NCI-H526 treated with DMSO at 0.1 percent for 48 hours (cell line): ENCODE data around the gene ZSCAN20.

ENCODE experiments used
- DNase-seq: peaks from one replicate; lab custom pipeline; 2025; lab: John Stamatoyannopoulos, UW

ZSCAN20 gene

DNA sequence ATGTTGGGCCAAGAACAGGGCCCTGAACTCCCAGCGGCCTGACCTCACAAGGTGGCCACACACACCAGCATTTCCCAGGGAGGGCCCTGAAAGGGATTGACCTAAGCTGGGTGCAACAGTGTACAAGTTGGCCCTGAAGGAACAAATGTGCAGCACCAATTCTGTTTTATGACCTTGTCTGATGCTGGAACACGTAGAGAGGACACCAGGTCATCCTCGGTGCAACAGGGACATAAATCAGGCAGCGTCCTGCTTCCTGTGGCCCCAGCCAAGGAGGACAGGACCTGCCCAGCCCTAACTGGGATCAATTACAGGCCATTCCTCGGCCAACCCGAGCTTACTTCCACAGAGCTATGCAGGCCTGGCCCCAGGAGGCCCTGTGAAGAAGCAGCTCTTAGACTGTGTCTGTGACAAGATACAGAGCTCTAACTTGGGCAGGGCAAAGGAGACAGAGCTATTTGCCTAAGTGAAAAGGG, 28.7 kb upstream of the ZSCAN20 start:
- no peak for DNase-seq

DNA sequence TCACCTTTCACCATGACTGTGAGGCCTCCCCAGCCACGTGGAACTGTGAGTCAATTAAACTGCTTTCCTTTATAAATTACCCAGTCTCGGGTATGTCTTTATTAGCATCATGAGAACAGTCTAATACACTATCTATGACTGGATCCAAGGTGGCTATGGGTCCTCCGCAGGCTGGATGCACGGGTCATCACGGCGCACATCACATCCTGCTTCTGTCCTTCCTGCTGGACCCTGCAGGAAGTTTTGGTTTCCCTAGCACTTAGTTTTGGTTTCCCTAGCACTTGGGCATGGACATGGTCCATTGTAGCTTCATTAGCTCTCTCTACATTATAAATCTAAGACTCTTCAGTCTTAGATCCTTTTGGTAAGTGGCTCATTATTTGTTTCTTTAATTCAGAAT, 27.3 kb upstream of the ZSCAN20 start:
- no peak for DNase-seq

DNA sequence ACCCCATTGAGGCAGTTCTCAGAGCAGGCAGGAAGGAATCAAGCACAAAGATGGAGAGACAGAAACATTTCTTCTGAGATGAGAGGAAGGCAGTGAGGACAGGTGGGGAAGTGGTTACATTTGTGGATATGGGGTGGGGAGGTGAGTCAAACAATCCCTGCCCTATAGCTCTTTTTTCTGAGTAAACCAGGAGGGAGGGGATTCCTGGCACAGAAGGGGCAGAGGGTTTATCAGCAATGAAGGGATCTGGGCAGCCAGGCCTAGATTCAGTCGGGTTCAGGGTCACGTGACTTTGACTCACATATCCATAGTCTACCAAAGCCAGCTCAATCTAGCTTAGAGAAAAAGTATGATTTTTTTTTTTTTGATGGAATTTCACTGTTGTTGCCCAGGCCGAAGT, 25.9 kb upstream of the ZSCAN20 start:
- no peak for DNase-seq

DNA sequence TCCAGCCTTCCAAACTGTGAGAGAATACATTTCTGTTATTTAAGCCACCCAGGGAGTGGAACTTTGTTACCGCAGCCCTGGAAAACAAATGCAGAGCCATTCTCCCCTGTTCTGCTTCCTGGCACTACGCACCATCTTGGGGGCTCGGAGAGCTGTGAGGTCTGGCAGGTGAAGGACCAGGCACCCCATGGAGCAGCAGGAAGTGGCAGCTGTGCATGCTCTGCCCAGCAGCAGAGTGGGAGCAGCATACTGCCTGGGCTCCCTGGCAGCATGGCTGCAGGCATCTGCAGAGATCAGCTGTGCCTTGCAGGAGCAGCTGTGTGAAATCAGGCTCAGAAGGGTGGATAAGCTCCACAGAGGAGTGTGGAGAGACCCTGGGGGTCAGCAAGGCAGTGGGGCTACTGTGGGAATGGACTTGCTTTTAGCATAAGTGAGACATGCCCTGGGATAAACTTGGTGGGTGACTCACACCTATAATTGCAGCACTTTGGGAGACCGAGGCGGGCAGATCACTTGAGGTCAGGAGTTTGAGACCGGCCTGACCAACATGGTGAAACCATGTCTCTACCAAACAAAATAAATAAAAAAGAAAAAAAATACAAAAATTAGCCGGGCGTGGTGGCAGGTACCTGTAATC, 17.7 kb upstream of the ZSCAN20 start:
- no peak for DNase-seq

DNA sequence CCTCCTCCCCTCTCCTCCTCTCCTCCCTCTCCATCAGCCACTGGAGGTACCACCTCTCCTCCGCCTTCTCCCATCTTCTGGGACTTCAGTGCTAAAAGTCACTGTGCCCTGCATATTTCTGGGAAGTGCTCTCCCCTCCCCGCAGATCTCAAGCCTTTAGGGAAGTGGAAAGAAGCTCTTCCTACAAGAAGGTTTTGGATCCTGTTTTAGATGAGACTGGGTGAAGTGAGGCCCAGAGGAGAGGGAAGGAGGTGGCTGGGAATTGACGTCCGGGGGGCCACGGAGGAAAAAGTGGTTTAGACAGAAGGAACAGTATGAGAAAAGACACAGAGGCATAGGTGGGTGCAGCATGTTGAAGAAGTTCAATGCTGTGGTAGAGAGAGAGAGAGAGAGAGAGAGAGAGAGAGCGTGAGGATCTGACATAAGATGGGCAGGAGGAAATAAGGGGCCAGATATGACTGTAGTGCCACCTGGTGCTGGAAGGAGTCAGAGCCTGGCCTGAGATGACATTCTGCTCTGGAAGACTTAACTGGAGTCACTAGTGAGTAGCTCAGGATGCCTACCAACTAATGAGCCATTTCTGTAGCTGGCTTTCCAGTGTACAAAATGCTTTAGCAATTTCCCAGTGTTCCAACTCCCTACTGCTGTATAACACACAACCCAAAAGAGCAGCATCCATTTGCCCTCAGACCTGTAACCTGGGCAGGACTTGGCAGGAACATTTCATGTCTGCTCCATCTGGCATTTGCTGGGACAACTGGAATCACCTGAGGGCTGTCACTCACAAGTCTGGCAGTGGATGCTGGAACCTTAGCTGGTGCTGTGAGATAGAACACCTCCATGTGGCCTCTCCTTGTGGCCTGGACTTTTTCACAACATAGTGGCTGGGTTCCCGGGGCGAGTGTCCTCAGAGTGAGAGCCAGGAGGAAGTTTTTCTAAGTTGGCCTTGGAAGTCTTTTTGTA, 16.6 kb upstream of the ZSCAN20 start:
- peak; percentile 42 for DNase-seq

DNA sequence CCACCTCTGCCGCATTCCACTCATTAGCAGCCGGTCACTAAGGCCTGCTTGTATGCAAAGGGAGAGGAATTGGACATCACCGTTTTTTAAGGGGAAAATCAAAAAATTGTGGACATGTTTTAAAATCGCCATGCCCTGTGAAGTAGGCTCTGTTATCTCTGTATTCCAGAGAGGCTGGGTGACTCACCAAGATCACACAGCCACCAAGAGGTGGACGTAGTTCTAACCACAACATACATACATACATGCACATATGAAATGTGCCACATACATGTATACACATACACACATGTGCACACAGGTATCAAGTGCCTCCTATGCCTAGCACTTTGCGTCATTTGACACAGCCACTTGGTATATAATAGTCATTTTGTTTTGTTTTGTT, 16.0 kb upstream of the ZSCAN20 start:
- no peak for DNase-seq

DNA sequence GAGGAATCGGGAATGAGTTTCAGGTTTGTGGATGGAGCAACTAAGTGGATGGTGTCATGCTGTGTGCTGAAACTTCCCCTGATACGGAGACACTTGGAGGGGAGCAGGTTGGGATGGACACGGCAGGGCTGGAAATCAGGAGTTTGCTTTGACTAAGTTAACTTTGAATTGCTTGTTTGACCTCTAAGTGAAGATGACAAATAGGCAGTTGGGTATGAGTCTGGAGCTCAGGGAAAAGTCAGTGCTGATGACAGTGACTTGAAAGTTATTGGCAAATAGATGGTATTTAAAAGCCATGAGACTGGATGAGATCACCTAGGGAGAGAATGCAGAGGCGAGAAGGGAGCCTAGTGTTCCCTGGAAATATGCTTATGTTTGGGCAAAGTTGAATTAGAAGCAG, 12.8 kb upstream of the ZSCAN20 start:
- DNase-seq, result no peak

DNA sequence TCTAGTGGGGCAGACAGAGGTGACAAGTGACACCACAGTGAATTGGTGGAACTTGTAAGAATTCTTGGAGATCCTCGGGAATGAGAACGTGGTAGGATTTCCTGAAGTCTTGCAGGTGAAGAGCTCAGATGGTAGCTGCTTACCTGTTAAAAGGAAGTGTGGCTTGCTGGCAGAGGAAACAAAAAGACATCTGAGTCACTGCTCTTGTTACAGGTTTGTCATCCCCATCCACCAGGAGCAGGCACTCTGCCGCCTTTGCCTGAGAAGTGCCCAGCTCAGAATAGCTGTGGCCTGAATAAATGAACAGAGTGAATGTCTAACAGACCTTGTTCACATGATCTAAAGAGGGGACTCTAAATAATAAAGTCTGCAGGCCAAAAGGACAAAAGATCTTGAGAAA, 12.3 kb upstream of the ZSCAN20 start:
- DNase-seq, result no peak

DNA sequence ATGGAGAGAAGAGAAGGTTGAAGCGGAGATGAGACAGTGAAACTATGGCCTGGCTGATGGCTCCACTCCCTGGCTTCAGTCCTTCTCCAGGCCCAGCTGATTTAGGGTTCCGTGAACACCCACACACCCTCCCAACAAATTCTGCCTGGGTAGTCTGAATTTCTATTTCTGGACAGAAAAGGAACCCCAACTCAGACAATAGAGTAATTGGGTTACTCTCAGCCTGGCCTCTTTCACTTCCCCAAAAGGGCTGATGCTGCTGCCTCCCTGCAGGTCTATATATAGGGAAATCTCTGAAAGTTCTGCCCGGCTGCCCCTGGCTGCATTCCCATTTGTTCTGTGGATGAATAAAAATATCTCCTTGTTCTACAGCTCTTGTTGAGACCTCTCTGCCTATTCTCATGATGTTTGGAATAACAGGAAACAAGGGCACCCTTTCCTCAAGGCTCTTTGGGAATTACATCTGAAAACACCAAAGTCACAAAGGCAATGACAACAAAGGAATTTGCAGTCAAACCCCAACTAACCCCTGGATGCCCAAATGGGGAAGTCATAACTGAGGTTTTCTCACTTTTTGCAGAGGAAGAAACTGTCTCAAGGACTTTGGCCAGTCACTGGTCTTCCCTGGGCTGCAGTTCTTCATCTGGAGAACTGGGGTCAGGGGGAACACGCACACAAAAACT, 11.4 kb upstream of the ZSCAN20 start:
- DNase-seq, result no peak

DNA sequence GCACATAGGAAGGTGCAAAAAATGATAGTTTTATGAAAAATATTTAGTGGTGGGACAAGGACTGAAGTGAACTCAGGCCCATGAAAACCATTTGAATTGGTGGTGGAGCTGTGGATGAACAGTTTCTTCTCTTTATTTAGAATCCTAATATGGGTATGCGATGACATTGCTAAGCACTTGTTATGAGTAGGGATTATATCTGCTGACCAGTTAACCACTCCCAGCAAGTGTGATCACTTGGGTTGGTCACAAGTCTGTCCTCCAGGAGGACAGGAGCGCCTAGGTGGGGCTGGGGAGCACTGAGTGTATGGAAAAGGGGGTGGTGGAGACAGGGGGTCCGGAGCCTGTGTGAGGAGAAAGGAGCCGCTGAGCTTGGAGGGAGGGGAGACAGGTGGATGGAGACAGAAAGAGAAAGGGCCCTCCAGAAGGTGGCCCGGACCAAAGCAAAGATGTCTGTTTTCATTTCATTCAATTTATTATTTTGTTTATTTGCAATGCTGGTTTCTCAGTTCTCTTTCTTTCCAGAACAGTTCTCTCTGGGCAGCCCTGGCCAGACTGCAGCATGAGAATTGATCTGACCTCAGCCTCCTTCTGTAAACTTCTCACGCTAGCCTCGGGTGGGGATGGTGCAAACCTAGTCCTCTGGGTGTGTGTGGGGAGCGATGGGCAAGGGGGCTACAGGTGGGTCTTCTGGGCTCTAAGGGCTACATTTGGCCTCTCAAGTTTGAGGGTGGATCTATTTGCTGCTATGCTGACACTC, 9.9 kb upstream of the ZSCAN20 start:
- no peak for DNase-seq

DNA sequence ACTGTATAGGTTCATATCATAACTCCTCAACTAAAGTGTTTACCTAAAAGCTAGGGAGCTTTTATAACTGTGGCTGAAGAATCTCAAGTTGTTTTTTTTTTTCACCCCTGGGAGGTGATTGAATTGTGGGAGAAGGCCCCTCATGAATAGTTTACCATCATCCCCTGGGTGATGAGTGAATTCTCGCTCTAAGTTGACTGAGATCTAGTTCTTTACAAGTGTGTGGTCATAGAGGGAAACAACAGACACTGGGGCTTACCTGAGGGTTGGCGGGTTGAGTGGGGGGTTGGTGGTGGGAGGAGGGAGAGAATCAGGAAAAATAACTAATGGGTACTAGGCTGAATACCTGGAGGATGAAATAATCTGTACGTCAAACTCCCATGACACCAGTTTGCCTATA, 7.9 kb upstream of the ZSCAN20 start:
- no peak for DNase-seq

DNA sequence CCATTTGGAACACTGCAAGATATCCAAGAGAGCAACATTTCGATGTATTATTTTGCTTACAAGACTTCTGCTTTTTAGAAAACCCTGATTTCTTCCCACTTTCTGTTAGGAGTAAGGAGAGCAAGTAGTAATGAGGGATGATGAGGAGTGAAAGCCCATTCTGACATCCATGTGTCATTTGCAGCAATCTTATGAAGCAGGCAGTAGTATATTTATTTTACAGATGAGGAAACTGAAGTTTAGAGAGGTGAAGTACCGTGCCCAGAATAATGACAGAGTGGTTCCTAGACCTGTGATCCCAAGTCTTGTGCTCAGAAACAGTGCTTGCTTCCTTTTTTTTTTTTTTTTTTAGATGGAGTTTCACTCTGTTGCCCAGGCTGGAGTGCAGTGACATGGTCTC, 7.1 kb upstream of the ZSCAN20 start:
- DNase-seq, result no peak

DNA sequence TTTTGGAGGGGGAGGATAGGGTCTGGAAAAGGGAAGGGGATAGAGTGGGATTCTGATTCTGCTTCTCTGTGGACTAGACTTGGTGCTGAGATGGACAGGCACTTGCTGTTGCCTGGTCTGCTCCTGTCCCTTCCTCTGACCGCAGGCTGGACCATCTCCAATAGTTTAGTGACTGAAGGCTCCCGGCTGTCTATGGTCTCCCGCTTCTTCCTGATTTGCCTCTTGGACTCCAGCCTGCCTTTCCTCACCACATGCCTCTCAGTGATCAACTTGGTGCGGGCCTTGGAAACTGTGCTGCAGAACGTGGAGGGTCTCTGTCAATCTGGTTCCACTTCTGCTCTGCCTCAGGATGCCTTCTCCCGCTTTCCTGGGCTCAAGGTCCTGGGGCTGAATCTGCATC, 6.3 kb upstream of the ZSCAN20 start:
- DNase-seq, result no peak

DNA sequence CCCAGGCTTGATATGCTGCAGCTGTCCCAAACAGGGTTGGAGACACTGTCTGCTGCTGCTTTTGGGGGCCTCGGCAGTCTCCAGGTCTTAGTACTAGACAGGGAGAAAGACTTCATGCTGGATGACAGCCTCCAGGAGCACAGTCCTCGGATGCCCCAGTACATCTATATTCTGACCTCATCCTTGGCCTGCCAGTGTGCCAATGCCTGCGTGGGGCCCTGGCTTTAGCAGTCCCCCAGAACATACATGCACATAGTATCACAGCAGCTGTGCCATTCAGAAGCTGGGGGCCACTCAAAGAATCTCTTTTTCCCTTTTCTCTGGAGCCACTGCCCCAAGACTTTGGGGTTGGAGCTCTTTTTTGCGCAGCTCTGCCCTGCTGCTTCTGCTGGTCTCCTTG, 4.4 kb upstream of the ZSCAN20 start:
- no peak for DNase-seq

DNA sequence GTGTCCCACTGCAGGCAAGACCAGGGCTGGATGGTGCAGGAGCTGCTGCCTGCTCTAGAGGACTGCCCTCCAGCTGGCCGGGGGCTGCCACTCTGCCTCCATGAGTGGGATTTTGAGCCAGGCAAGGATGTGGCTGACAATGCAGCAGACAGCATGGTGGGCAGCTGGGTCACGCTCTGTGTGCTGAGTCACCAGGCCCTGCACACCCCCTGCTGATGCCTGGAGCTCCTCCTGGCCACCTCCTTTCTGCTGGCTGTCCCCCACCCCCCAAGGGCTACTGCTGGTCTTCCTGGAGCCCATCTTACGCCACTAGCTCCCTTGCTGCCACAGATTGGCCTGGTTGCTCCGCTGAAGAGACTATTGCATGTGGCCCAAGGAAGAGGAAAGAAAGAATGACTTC, 3.9 kb upstream of the ZSCAN20 start:
- DNase-seq, result no peak

DNA sequence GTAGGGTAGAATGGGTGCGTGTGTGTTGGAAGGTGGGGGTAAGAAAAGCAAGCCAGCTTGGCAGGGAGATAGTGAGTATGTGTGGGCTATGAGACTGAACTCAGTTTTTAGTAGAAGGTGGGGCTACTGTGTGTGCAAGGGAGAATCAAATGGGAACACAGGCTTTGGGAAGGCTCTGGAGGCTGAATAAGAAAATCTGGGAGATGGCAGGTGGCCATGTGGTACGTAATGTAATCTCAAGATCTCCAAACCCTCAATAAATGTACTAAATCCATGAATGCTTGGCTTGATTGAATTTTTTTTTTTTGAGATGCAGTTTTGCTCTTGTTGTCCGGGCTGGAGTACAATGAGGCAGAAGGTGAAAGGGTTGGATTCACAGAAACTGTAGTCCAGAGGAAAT, 3.5 kb upstream of the ZSCAN20 start:
- DNase-seq, result no peak

DNA sequence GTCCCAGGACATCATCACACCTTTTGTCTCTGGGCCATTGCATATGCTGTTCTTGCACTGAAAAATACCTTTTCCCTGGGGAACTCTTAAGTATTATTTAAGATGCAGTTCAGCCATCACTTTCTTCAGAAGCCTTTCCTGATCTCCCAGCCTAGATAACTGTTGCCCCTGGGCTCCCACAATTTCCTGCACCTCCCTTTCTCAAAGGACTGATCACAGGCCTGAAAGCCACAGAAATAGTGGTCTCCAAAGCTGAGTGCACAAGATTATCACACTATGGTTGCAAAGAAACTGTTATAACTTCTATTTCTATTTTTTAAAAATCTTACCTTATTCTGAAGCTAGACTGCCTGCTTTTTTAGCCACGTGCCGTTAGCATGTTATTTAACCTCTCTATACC, 2.8 kb upstream of the ZSCAN20 start:
- no peak for DNase-seq

DNA sequence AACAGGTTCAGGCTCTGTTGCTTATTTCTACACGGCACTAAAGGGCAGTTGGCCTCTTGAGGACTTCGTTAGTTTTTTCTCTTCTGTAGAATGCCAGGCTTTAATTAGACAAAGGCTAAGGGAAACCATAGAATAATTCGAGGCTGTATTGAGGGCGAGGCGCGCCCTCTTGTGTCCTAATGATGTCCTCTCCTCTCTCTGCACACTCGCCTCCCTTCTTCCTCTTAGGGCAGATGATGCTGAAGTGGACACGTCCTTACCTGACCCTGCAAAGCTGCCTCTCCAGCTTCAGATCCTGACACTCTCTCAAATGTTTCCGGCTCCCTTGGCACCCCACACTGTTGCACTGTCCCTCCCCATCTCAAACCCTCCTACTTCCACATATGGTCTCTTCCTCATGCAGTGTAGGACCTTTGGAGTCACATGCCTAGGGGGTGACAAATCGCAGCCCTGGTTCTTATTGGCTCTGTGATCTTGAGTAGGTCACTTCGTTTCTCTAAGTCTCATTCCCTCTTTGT, 1.9 kb upstream of the ZSCAN20 start:
- DNase-seq, result peak; percentile 75

DNA sequence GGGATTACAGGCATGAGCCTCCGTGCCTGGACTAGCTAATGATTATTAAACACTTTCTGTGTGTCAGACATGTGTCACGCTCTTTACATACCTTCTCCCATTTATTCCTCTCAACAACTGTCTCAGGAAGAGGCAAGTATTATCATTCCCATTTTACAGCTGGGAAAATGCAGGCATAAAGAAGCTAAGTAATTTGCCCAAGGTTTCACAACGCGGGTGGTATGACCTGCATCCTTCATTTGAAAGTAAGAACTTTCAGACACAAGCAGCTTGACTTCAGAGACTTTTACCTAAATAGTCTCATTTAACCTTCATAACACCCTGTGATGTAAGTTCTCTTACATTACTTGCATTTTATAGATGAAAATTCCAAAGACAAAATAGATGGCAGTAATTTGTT, 1.0 kb upstream of the ZSCAN20 start:
- DNase-seq, result no peak

DNA sequence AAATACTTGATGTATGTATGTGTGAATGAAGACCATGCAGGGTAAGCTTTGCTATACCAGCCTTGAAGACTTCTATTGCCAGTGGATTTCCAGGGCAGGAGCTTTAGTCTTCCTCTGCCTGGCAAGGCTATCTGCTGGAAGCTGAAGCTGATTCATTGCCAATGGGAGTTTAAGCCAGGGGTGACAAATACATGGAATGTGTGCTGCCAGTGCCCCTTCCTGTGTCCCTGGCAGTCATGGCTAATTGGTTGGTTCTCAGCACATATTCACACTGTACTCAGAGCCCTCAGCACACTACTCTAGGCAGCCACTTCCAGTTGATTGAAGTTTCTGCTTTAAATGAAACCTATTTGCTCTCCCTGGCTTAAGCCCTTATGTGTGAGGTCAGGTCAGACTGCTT, 1.5 kb downstream of the ZSCAN20 start:
- no peak for DNase-seq

DNA sequence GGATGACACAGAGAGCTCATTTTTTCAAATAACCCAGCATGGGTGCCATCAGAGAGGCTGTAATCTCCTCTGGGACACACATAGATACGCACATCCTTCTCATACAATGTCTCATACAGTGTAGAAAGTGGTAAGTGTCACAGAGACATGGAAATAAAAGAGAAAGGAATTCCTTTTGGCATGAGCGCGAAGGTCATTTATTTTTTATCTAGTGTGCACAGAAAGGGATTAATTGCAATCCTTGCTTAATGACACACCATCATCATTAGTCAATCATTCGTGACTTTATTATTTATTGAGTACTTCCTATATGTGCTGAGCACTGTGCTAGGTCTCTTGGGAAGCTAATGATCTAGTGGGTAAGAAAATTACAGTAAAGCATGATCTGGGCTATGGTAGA, 5.0 kb downstream of the ZSCAN20 start:
- DNase-seq, result no peak

DNA sequence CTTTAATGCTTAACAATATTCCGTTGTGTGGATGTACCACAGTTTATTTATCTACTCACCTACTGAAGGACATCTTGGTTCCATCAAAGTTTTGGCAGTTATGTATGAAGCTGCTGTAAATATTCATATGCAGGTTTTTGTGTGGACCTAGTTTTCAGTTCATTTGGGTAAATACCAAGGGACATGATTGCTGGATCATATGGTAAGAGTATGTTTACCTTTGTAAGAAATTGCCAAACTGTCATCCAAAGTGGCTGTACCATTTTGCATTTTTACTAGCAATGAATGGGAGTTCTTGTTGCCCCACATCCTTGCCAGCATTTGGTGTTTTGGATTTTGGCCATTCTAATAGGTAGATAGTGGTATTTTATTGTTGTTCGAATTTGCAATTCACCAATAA, 10.0 kb downstream of the ZSCAN20 start:
- no peak for DNase-seq
